ENCODE measurements around the gene HJURP. TPM values are rescaled to one million over a fixed set of nuclear protein-coding genes. Genes with fewer than 3 reads are reported as not detected.

HJURP gene
- total RNA-seq, 1 experiment from 2014 or later: 25.0 TPM

DNA sequence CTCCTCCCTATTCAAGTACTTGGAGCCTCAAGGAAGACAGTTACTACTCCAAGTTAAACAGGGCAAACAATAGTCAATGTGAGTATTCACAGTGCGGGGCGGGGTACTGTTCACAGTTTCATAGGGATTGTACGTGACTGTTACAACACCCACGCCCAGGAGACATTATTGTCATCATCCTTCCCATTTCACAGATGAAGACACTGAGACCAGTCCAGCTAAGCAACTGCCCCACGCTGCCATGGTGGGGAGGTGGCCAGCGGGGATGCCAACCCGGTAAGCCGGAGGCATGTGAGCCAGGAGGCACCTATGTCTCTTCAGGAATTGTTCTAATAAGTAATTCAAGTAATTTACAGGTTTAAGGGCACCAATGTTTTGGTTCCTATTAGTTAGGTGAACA lies 982 bp downstream of the HJURP start:
- in situ Hi-C loops (cut with HindIII; ENCODE audit: low pct_unique_long_range_greater_than_20kb, low sequenced_read_pairs): no loop called here
- peak; percentile 24 for DNase-seq (ENCODE audit: low read depth, low spot score)

DNA sequence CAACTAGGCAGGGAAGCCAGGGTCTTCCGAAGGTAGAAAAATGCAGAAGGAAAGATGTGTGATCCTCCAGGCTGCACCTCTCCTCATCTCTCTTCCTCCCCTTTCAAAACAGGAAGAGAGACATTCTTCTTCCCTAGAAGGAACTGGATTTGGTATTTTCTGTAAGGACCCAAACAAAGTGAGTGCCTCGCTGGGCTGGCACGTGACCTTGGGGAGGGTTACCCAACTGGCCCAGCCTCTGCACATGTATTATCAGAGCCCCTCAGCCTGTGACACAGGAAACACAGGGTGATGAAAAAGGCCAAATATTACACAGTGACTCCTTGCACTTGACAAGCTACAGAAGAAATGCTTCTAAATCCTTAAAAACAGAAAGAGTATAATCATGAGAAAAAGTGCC lies 2.3 kb downstream of the HJURP start:
- DNase-seq (ENCODE audit: low read depth, low spot score): no peak
- in situ Hi-C loops (cut with HindIII; ENCODE audit: low pct_unique_long_range_greater_than_20kb, low sequenced_read_pairs): no loop called here

DNA sequence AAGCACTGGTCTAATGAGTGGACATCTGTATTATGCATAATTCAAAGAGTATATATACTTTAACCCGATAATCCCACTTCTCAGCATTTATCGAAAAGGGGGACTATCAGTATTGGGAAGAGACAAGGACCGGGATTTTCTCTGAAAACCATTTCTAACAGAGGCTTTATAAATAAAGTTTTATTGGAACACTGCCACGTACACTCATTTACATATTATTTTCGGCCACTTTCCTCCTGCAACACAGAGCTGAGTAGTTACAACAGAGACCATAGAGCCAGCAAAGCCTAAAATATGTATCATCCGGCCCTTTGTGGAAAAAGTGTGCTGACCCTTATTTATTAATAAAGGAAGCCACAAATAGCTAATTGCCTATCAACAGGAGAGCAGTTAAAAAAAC lies 3.2 kb downstream of the HJURP start:
- in situ Hi-C loops (cut with HindIII; ENCODE audit: low pct_unique_long_range_greater_than_20kb, low sequenced_read_pairs): no loop called here
- no peak for DNase-seq (ENCODE audit: low read depth, low spot score)

DNA sequence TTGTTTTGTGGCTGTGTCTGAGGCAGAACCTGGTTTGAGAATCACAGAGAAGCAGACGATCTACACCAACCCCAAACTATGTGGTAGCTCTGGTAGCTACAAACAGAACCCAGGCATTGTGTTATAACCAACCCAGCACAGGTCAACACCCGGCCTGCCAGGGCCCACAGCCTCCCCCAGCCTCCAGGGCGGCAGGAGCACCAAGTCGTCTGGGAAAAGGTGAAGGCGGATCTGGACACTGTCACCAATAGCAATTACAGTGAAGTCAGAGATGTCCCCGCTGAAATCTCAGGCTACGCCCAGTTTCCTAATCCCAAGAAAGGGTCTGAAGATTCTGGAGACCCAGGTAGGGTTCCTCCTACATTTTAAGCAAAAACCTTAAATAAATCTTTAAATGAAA lies 3.6 kb downstream of the HJURP start:
- DNase-seq (ENCODE audit: low read depth, low spot score): no peak
- in situ Hi-C loops (cut with HindIII; ENCODE audit: low pct_unique_long_range_greater_than_20kb, low sequenced_read_pairs): no loop called here

DNA sequence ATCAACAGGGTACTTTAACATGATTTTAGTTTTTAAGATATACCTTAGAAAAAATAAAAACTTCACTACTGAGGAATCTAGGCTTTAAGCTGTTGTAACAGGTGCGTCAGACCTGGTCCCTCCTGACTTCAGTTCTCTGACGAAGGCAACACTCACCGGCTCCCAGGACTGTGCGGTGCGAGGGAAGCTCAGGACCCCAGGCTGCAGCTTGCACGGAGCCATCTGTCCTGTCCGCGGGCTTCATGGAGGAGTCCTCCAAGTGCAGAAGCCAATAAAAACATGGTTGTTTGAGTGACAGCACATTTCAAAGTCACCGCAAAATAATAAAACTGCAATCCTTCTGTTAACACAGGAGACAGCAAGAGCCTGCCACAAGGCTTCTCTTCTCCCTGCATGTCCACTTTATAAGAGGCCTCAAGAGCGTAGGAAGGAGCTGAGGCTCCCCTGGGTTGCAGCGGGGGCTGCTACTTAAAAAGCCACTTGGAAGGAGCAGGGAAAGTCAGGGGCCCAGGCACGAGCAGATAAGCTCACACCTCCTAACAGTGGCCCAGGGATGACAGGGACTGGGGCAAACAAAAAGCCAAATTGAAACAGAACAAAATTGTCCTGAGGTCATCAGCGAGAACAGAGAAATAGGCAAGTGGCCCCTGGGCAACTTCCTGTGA lies 4.6 kb downstream of the HJURP start:
- no peak for DNase-seq (ENCODE audit: low read depth, low spot score)
- in situ Hi-C loops (cut with HindIII; ENCODE audit: low pct_unique_long_range_greater_than_20kb, low sequenced_read_pairs): no loop called here

DNA sequence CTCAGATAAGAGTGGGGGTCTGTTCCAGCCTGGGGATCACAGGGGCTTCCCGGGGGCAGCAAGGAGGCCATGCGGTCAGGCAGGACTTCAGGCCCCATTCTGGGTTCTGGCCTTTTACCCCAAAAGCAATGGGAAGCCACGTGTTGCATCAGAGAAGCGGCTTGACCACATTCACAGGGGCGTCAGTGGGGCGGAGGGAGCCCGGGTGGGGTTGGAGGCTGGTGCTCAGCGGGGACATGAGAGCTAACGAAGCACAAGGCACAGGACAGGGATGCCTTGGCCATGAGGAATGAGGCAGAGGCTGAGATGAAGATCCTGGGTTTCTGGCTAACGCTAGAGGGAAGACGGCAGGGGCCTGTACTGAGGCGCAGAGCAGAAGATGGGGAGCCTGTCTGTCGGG lies 6.1 kb downstream of the HJURP start:
- DNase-seq (ENCODE audit: low read depth, low spot score): no peak
- in situ Hi-C loops (cut with HindIII; ENCODE audit: low pct_unique_long_range_greater_than_20kb, low sequenced_read_pairs): no loop called here

DNA sequence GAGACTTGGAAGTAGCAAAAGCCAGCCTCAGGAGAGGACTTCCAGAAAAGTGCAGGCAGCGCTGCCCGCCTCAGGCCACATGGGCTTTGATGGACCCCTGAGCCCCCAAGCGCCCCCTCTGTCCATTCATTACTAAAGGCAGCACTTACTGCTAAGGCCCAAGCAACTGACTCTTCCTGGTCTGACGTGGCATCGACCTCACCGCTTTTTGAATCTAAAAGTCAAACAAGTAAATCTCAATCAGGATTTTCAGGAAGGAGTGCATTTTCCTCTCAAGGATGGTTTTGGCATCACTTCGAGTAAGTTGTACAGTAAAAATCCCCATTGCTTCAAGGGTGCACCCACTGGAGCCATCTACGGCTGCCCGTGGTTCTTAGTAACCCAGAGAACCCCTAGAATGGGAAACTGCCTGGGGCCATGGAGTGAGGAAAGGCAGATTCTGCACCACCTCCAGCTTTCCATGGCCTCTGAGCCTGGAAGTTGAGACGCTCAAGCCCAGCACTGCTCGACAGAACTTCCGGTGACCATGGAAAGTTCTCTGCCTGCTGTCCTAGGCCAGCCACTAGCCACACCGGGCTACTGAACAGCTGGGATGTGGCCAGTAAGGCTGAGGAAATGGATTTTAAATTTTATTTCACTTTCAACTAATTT lies 7.0 kb downstream of the HJURP start:
- in situ Hi-C loops (cut with HindIII; ENCODE audit: low pct_unique_long_range_greater_than_20kb, low sequenced_read_pairs): no loop called here

DNA sequence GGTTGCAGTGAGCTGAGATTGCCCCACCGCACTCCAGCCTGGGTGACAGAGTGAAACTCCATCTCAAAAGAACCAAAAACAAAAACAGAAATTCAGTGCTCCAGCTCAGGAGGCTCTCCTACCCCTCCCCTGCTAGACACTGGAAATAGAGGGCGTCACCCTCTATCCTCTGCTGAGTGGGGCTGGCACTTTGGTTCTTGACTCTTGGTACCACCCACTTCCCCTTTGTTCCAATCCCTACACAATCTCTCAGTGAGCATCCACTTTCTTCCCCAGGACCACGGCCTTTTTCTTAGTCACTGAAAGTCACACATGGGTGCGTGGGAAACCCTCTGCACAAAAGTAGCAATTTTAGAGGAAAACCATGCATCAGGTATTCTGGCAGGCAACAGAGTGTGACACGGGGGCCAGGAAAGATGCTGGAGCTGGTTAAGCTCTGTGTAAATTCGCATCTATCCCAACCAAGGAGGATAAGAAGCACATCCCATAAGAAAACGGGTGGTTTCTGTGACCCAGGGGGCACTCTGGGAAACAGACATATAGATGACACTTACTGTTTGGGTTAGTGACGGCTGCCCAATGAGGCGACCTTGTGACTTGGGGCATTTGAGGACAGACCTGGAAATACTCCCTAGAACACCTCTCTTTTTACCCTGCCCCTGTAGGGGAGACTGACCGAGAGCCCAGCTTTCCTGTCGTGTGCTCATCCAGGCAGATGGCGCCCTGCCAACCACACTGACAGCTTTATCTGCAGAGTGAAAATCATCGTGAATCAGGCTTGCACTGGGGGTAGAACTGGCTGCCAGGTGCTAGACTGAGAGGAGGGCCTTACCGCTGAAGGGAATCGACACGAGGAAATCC lies 7.7 kb downstream of the HJURP start:
- in situ Hi-C loops (cut with HindIII; ENCODE audit: low pct_unique_long_range_greater_than_20kb, low sequenced_read_pairs): no loop called here
- no peak for DNase-seq (ENCODE audit: low read depth, low spot score)

More for the DNA sequence above, 7.0 kb downstream of the HJURP start:
- DNase-seq (ENCODE audit: low read depth, low spot score): no peak

DNA sequence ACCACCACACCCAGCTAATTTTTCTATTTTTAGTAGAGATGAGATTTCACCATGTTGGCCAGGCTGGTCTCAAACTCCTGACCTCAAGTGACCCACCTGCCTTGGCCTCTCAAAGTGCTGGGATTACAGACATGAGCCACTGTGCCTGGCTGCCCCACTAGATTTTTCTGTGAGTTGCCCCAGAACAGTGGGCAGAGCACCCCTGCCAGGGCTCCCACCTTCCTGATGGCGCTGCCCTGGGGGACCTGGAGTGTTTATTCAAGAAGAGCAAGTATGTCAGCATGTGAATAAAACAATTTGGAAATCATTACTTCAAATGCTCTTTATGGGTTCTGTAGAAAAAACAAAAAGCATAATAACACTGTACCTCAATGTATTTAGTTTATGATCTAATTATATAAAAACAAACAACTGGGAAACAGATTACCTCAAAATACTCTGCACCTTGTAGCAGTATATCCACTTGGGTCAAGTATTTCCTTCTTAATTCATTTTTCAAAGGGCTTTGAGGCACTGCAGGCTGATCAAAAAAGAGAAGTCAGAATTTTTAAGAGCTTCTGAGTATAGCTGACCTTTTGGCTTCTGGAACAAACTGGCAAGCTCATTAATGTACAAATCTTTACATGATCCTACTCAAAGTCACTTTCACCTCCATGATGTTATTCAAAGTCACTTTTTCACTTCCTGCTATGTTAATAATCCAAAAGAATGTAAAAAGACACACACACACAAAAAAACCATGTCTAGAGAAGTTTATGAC lies 8.9 kb downstream of the HJURP start:
- in situ Hi-C loops (cut with HindIII; ENCODE audit: low pct_unique_long_range_greater_than_20kb, low sequenced_read_pairs): no loop called here
- no peak for DNase-seq (ENCODE audit: low read depth, low spot score)

DNA sequence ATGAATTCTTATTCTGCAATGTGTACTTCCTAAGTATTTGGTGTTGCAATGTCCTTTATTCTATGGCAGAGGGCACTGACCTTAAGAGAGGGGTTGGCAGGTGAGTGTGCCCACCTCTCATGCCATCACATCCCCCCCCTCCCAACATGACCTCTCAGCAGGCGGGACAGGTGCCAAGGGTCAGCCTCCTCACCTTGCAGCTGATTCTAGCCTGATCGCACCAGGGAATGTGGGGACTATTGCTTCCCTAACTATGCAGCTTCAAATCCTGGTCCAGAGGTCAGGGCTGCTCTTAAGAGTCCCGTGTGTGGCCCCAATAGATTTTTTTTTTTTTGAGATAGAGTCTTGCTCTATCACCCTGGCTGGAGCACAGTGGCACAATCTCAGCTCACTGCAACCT lies 9.5 kb downstream of the HJURP start:
- no peak for DNase-seq (ENCODE audit: low read depth, low spot score)

DNA sequence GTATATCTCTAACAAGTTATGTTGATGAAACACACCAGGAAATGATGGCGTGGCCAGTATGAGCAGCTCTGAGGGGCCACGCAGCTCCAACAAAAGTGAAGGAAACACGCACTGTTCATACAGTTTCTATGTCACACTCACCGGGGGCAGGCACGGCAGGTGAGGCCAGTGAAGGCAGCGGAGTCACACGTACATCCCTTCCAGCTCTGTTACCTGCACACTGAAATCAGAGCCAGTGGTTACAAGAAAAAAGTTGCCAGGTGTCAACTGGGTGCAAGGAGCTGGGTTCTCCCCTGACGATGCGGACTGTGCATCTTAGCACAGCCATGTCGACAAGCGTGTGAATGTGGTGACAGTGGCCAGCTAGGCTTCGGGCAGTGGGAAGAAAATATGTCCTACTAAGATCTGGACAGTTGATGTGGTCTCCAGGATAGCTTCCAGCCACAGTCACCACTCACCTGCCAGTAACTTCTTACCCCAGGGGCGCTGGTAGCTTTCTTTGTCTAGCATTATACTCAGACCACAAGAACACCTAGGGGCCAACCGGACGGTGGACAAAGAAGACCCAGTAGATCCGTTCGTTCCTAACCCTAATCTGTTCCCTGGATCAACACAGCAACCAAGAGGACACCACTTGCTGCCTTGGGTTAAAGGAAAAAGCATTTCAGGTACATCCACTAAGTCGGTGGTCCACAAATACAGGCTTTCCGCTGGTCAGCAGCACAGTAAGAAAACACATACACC lies 10.1 kb downstream of the HJURP start:
- in situ Hi-C loops (cut with HindIII; ENCODE audit: low pct_unique_long_range_greater_than_20kb, low sequenced_read_pairs): no loop called here
- no peak for DNase-seq (ENCODE audit: low read depth, low spot score)

More for the DNA sequence above, 9.5 kb downstream of the HJURP start:
- in situ Hi-C loops (cut with HindIII; ENCODE audit: low pct_unique_long_range_greater_than_20kb, low sequenced_read_pairs): no loop called here

DNA sequence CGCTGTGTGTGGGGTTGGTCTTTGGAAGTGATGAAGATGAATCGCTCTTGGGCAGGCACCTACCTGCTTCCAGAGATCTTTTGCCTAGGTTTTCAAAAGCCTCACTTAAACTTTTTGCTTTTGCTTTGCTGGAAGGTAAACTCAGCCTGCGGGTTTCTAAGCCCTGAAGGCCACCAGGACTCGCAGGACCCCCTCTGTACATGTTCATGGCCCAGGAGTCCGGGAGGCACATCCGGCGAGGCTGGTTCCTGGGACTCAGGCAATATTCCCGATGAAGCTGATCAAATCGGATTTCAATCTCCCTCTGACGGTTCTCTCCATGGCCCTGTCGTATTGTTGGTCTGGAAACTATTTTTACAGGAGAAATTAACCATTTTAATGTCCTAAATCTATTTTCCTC lies 13.2 kb downstream of the HJURP start:
- no peak for DNase-seq (ENCODE audit: low read depth, low spot score)
- in situ Hi-C loops (cut with HindIII; ENCODE audit: low pct_unique_long_range_greater_than_20kb, low sequenced_read_pairs): no loop called here

DNA sequence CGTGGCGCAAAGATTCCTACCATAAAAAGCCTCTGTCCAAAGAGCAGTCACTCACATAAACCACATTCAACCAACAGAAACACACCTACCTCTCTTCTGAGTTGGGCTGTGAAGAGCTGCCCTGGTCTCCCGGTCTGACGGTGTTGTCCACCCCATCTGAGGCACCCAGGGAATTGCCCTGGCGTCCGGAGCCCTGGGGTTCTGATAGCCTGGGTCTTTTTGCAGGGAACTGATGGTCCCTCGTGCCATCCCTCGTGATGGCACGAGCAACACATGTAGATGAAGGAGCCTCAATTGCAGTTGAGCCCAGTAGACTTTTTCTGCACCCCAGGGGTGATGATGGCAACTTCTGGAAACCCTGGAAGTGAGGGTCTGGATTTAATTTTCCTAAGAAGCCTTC lies 13.8 kb downstream of the HJURP start:
- in situ Hi-C loops (cut with HindIII; ENCODE audit: low pct_unique_long_range_greater_than_20kb, low sequenced_read_pairs): no loop called here
- no peak for DNase-seq (ENCODE audit: low read depth, low spot score)

DNA sequence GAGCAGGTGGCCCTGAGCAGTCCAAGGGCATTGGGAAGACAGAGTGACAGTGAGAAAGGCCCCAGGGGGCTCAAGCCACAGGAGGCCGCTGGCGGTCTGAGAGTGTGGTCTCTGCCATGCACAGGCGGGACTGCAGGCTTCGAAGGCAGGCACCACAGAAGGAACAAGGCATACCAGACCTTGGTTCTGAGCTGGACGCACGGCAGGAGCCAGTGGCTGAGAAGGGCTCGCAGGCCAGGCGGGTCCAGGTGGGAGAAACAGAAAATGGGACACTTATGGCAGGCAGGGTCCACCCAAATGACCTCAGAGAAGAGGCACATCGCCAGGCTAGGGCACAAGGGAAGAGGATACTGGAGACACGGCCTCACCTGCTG lies 14.9 kb downstream of the HJURP start:
- in situ Hi-C loops (cut with HindIII; ENCODE audit: low pct_unique_long_range_greater_than_20kb, low sequenced_read_pairs): no loop called here
- no peak for DNase-seq (ENCODE audit: low read depth, low spot score)

DNA sequence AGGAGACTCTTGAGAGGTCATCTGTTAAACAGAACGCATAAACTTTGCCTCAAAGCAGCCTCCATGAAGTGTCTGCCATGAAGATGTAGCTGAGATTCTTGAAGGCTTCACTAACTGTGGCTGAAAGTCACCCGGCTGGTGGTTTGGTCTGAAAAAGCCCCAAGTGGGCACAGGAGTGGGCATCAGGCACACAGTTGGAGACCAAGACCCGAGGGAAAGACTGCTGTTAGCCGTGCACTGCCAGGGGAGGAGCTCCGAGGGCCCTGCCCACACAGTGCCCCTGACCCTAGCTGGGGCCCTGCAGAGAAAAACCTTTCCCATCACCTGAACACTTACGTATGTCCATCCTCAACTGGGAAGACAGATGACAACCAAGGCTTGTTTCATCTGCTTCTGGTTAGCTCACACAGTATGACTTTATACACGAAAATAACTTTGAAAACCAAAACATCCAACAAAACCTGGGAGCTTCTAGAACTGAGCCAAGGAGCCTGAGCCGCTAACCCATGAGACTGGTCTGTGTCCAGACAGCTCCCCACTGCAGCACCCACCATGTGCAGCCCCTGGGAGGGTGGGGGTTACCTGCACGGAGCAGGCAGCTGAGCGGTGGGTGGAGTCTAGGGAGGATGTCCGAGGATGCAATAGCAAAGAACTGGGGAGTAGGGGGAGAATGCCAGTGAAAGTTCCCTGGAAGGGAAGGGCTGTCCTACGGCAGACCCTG lies 15.4 kb downstream of the HJURP start:
- in situ Hi-C loops (cut with HindIII; ENCODE audit: low pct_unique_long_range_greater_than_20kb, low sequenced_read_pairs): no loop called here
- no peak for DNase-seq (ENCODE audit: low read depth, low spot score)

DNA sequence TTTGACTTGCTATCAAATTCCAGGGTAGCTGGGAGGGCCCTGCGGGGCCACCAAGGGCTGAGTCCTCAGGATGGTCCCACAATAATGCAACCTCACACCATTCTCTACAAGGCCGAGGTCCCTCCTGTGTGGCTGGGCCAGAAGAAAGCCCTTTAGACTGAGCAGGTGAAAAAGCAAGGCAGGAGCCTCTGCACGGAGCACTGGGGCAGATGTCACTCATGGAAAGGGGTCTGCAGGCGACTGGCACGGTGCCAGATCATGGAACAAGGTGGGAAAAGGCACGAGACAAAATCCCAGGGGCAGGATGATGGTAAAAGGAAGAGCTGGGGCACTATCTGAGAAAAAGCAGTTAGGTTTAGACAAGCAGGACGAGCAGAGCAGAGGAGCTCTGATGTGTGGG lies 16.1 kb downstream of the HJURP start:
- DNase-seq (ENCODE audit: low read depth, low spot score): no peak

DNA sequence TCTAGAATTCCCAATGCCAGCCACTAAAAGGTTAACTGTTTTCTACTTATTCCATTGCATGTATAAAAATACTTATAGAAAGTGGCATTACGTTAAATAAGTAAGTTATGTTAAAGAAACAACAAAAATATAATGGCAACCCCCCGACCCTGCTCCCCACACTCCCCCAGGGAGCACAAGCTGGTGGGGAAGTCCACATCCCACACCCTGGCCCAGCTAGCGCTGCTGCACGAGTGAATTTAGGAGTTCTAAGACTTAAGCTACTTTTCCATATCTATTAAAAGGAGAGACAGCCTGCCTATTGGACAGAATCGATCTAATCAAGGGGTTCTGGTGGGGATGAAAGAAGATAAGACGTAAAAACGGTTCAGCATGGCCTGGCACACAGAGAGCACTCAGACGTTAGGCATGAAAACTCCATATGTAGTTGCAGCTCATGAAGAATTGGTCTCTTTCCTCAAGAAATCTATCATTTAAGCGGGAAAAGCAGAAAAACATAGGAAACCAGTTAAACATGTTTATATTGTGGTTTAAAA lies 16.6 kb downstream of the HJURP start:
- in situ Hi-C loops (cut with HindIII; ENCODE audit: low pct_unique_long_range_greater_than_20kb, low sequenced_read_pairs): no loop called here

More for the DNA sequence above, 16.1 kb downstream of the HJURP start:
- in situ Hi-C loops (cut with HindIII; ENCODE audit: low pct_unique_long_range_greater_than_20kb, low sequenced_read_pairs): no loop called here

More for the DNA sequence above, 16.6 kb downstream of the HJURP start:
- no peak for DNase-seq (ENCODE audit: low read depth, low spot score)

All from SK-MEL-5 (cell line).